HG03521 (cell line): Measurements from ENCODE around the gene CARD14.
"Not testable (repeated sequence)": the region's sequence is repeated elsewhere in the genome, so short reads cannot be mapped to it uniquely, and the experiment has no call there.

Experiments used
- ATAC-seq: cut with Tn5 transposase; IDR thresholded peaks from one replicate; pipeline ENCODE4 v1.9.1; 2021; ENCODE audit warnings: mild to moderate bottlenecking, moderate library complexity; ENCODE audit not compliant: unreplicated experiment

Gene CARD14

GRCh38 chr17:80147035-80147822 is 22.6 kb upstream of the CARD14 start, which contains the start of gene EIF4A3:
EIF4A3 (minus strand) TSS chr17:80147128; CDS start chr17:80146961, 167 bp downstream.
- ATAC-seq: peak; percentile 85

- no peak for ATAC-seq
Measured at GRCh38 chr17:80151333-80151732, 18.5 kb upstream of the CARD14 start.

- ATAC-seq: no peak
Measured at GRCh38 chr17:80152081-80152702, 17.6 kb upstream of the CARD14 start.

- no peak for ATAC-seq
Measured at GRCh38 chr17:80153004-80153403, 16.8 kb upstream of the CARD14 start.

DNA sequence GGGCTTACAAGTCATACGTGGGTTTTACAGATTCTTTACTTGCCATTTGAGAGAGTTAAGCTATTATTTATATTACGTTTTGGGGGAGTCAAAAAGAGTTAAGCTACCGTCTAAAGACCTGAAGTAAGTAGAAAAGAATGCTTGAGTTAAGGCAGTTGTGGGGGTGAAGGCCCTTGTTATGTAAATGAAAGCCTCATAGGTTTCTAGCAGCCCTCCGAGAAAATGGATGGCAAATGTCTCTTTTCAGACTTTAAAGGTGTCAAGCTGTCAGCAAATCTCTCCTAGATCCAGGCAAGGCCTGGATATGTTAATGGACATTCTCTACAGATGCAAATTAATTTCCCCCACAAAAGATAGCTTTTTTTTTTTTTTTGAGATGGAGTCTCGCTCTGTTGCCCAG is 15.7 kb upstream of the CARD14 start:
- no peak for ATAC-seq

DNA sequence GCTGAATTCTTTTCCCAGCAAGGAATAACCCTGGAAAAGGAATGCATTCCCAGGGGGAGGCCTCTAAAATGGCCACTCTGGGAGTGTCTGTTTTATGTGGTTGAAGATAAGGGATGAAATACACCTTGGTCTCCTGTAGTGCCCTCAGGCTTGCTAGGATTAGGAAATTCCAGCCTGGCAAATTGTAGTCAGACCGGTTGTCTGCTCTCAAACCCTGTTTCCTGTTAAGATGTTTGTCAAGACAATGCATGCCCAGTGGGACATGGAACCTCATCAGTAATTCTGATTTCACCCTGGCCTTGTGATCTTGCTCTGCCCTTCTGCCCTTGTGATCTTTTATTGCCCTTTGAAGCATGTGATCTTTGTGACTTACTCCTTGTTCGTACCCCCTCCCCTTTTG is 14.2 kb upstream of the CARD14 start:
- ATAC-seq: not testable (repeated sequence)

DNA sequence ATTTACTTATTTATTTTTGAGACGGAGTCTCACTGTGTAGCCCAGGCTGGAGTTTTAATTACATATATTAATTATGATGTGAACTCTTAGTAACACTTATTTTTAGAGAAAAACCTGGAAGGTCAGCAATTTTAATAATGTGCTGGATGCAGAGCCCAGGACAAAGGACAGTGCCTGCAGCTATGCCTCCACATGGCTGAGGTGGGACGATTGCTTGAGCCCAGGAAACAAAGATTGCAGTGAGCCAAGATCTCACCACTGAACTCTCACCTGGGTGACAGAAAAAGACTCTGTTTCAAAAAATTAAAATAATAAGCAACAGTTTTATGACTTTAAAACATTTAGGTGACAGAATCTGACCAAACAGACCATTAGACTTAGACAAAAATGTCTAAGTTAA is 11.0 kb upstream of the CARD14 start:
- ATAC-seq: no peak

DNA sequence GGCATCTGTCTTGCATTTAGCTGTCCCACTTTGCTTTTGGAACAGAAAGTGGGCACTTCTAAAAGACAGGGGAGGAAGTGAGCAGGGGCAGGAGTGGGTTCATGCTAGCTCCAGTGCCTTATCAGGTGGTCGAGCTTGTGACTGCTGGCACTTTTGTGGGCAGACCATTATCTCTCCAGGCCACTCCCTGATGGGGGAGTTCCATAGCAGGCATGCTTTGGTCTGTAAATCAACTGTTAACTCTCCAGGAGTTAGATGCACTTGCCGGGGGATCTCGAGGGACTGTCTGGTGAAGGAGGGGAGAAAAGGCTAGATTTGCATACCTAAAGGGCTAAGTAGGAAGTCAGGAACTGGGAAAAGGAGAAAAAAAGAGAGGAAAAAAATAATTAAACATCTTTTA is 9.3 kb upstream of the CARD14 start:
- no peak for ATAC-seq

GRCh38 chr17:80163336-80163735 is 6.5 kb upstream of the CARD14 start:
- ATAC-seq: no peak

DNA sequence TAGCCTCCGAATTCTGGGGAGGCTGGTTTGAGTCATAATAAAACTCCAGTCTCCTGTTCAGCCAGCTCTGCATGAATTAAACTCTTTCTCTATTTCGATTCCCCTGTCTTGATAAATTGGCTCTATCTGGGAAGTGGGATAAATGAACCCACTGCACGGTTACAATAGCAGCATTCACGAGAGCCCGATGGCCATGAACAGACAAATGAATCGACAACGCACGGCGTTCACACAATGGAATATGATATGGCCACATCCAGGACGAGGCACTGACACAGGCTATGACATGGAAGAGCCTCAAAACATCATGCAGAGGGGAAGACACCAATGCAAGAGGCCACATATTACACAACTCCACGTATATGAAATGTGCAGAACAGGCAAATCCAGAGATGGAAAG is 5.6 kb upstream of the CARD14 start:
- no peak for ATAC-seq

DNA sequence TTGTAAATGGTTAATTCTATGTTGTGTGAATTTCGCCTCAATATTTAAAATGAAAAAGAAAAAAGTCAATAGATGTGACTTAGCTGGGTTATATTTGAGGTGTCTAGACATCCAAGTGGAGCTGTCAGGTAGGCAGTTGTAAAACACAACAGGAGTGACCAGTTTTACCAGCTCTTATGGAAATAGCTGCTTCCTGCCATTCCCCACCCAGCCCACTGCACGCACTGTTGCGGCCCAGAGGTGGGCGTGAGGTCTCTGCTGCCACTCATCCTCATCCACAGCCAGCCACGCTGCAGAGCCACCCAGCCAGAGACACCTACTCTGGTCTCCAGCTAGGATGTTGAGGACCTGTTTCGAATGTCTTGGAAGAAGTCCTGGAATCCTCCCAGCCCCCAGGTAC is 3.4 kb upstream of the CARD14 start:
- ATAC-seq: no peak

DNA sequence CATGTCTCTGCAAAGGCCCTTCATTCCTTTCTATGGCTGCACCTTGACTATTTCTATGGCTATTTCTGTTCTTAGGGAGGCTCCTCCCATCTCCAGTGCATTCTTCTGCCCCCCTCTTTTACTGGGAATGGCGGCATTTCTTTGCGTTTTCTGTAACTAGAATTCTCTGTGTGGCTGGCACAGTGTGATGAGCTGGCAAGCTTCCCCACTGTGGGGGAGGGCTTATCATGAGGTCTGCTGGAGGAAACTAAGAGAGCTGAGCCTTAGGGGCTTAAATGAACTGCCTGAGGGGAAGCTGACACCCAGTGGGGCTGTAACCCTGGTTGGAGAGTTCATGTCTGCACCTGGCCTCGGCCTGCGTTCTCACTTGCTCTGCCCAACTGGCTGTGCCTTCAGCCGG is 1.5 kb upstream of the CARD14 start:
- ATAC-seq: no peak

- no peak for ATAC-seq
Measured at GRCh38 chr17:80169107-80169506, 723 bp upstream of the CARD14 start.

DNA sequence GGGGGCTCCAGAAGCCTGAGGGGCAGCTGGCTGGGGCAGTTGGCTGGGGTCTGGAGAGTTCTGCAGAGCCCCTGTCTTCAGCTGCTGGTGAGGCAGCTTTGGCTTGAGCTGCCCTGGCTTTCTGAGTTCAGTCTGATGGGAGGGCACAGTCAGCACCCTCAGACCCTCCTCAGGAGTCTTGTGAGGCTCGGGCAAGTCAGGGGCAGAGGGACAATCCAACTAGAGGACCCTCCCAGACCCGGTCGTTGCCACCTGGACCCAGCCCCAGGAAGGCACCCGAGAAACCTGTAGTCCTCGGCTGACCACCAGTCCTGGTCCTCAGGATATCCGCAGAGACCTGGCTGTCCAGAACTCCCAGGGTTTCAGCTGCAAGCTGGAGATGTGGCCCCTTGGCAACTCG is 1.9 kb downstream of the CARD14 start:
- no peak for ATAC-seq

GRCh38 chr17:80173126-80173525 is 3.3 kb downstream of the CARD14 start:
- no peak for ATAC-seq

DNA sequence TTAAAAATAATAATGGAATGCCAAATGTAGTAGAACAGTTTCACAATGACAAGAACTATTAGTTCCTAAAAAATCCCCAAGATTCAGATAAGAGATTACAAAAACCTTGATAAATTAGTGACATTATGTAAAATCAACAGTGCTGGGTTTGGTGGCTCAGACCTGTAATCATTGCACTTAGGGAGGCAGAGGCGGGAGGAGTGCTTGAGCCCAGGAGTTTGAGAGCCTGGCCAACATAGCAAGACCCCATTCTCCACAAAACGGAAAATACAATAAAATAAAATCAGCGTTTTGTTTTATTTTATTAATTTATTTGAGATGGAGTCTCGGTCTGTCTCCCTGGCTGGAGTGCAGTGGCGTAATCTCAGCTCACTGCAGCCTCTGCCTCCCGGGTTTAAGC is 4.1 kb downstream of the CARD14 start:
- ATAC-seq: no peak

DNA sequence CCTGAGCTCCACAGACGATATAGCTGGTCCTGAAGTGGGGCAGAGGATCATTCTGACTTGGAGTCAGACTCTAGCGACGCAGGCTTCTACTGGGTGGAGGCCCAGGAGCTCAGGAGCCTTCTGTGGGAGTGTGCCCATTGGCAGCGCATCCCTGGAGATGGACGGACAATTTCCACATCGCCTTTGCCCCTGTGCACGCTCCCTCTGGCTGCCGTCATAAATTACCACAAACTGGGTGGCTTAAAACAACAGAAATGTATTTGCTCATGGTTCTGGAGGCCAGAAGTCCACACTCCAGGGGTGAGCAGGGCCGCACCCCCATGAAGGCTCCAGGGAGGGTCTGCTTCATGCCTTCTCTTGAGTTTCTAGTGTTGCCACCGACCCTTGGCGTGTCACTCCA is 6.9 kb downstream of the CARD14 start:
- no peak for ATAC-seq

DNA sequence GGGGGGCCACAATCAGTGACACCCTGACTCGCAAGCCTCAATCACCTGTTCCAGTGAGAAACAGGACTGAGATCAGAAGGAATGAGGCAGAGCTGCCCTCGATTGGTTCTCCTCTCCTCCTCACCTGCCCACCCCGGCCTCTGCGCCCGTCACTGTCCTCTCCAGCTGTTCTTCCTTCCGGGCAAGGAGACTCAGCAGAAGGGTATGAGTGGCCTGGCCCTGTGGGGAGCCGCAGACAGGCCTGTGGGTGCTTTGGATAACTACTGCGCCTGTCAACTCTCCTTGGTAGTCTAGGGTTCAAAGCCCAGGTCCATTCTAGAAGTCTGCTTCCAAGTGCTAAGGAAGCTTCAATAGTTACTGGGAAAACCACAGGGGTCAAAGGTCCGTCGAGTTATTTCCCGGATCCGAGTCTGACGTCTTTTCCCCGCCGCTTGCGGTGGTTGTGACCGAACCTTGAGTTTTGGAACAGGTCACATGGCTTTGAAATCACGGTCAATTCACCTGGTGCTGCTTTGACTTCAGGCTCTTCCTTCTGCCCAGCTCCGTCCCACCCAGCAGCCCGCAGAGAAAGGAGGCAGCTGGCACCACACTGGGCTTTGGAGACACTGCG is 8.3 kb downstream of the CARD14 start:
- no peak for ATAC-seq

GRCh38 chr17:80180192-80180591 is 10.4 kb downstream of the CARD14 start:
- ATAC-seq: no peak

DNA sequence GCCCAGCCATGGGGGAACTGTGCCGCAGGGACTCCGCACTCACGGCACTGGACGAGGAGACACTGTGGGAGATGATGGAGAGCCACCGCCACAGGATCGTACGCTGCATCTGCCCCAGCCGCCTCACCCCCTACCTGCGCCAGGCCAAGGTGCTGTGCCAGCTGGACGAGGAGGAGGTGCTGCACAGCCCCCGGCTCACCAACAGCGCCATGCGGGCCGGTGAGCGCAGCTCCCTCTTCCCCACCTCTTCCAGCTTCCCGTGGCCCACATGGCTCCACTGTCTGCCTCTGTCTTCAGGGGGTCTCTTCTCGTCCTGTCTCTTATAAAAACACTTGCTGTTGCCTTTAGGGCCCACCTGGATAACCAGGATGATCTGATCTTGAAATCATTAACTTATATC is 11.6 kb downstream of the CARD14 start:
- ATAC-seq: no peak

GRCh38 chr17:80182118-80182844 is 12.5 kb downstream of the CARD14 start:
- no peak for ATAC-seq

DNA sequence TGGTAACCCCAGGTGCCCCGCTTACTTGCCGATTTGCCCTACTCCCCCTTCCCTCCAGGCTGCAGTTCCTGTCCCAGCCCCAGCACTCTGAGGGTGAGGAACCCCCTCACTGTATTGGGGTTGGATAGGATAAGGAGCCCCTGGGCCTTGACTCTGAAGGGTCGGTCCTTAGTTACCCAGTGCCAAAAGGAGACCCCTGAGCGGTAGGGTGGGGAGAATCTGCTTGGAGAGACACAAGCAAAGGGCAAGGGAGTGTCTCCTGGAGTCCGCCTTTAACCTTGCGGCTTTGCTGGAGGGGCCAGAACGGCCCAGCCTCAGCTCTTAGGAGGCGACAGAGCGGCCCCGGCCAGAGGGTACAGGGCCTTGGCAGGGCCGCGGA is 13.0 kb downstream of the CARD14 start:
- no peak for ATAC-seq
